SJCRH30 (cell line): ENCODE results near the gene GAREM2. TPM values are rescaled to one million over a fixed set of nuclear protein-coding genes. Genes with fewer than 3 reads are reported as not detected.

Source experiments
- DNase-seq, 2 experiments: peaks; one replicate each; pipeline ENCODE4 v3.0.0-alpha.2; 2015 to 2020
- H3K27ac ChIP-seq: fragments of 250-450 bp; sonication (Bioruptor Pico); 2 replicates; pipeline ENCODE4 v1.5.1; 2020; ENCODE audit warnings: mild to moderate bottlenecking, moderate library complexity
- H3K27me3 ChIP-seq: fragments of 250-450 bp; sonication (Bioruptor Pico); 2 replicates; pipeline ENCODE4 v1.5.1; 2020; ENCODE audit warnings: mild to moderate bottlenecking, moderate library complexity
- H3K36me3 ChIP-seq: fragments of 250-450 bp; sonication (Bioruptor Pico); 2 replicates; pipeline ENCODE4 v1.5.1; 2020; ENCODE audit warnings: mild to moderate bottlenecking, moderate library complexity
- H3K4me1 ChIP-seq: fragments of 250-450 bp; sonication (Bioruptor Pico); 2 replicates; pipeline ENCODE4 v1.5.1; 2020; ENCODE audit warnings: mild to moderate bottlenecking, moderate library complexity
- H3K4me3 ChIP-seq: fragments of 250-450 bp; sonication (Bioruptor Pico); 2 replicates; pipeline ENCODE4 v1.5.1; 2020; ENCODE audit warnings: mild to moderate bottlenecking, moderate library complexity
- H3K9me3 ChIP-seq: fragments of 250-450 bp; sonication (Bioruptor Pico); replicated peaks from 2 replicates; pipeline ENCODE4 v1.5.1; 2020; ENCODE audit warnings: mild to moderate bottlenecking, moderate library complexity
- total RNA-seq: library from RNA; depleted of rRNA; stranded (reverse); fragments of >200 nt; shearing (Covaris generic); gene quantifications from 2 replicates; pipeline ENCODE4 v1.2.3, GENCODE V29; 2014

Gene GAREM2
- total RNA-seq, 1 experiment from 2014 or later, result 4.9 TPM

GRCh38 chr2:26189751-26190150 is 16.9 kb downstream of the GAREM2 start:
- no peak overlapping the region for H3K27ac ChIP-seq
- peaks cover 21% of the 10 kb centered on the region for H3K36me3 ChIP-seq
- no peak overlapping the region for H3K4me3 ChIP-seq
- no peaks in the 10 kb centered on the region for H3K27me3 ChIP-seq
- H3K9me3 ChIP-seq, result no peaks in the 10 kb centered on the region
- peaks cover 4% of the 10 kb centered on the region for H3K4me1 ChIP-seq
- DNase-seq, result no peak

- no peak overlapping the region for H3K4me3 ChIP-seq
- H3K4me1 ChIP-seq, result peaks cover 10% of the 10 kb centered on the region
- no peaks in the 10 kb centered on the region for H3K27me3 ChIP-seq
- no peaks in the 10 kb centered on the region for H3K9me3 ChIP-seq
- H3K36me3 ChIP-seq, result peaks cover 21% of the 10 kb centered on the region
- no peak for DNase-seq
- H3K27ac ChIP-seq, result no peak overlapping the region
Observed at GRCh38 chr2:26190369-26190768, 17.5 kb downstream of the GAREM2 start.

DNA sequence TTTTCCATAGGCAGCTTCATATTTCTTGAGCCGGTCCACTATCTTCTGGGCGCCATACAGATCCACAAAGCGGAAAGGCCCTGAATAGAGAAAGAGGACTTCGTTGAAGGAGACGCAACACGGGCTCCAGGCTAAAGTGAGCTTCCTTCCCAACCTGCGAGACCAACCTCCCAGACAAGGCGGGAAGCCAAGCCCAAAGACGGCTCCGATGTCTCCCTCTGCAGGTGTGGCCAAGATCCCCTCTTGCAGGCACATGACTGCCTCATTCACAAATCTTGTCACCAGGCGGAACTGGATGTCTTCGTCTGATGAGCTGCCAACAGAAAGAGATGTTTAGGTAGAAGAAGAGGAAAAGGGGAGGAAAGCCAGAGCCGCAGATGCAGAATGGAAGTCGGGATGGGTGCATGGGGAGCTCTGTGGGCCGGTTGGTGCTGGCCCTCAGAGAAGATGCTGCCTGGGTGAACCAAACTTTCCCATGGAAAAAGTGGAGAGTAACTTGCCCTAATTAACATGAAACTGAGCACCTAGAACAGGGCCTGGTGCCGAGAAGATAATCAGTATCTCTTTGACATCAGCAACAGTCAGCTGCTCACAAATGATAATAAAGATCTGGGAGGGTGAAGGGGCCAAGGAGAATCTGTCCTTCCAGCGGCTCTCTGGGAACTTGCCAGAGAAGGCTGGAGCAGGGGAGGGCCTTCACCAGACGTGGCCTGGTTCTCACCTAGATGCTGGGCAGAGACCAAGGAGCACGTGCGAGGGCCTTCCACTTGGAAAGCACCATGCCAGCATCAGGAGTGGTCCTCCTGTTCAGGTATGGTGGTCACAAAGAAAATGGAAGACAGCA is 18.6 kb downstream of the GAREM2 start:
- Histone ChIP-seq H3K4me3 (no peak overlapping the region), H3K9me3 (no peaks in the 10 kb centered on the region), H3K36me3 (peaks cover 24% of the 10 kb centered on the region), H3K27me3 (no peaks in the 10 kb centered on the region), H3K4me1 (peaks cover 21% of the 10 kb centered on the region), H3K27ac (no peak overlapping the region)
- DNase-seq, result no peak

DNA sequence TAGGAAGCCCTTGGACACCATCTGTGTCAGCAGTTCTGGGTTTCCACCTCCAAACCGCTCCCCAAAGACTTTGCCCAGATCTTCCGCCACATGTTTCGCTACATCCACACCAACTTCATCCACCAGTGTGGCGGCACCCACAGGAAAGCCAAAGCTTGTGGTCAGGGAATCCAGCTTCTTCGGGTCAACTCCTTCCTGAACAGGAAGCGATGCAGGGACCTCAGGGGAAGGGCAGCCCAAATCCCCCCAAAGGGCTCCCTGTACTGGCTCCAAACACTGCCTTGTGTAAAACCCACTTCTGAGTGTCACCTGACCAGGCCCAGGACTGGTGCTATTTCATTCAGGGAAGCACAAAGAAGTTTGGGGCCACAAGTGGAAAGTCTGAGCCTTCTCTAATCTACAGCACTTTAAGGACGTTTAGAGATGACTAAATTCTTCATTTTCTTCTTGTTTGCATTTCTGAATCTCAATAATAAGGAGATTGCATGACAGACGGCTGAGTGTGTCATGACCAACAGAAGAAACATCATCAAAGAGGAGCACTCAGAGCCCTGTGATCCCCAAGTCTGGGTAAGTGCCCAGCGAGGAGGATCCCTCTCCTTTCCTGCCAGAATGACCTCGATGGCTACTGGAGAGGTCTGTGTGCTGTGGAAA is 20.8 kb downstream of the GAREM2 start:
- H3K9me3 ChIP-seq, result no peaks in the 10 kb centered on the region
- no peaks in the 10 kb centered on the region for H3K27me3 ChIP-seq
- H3K4me3 ChIP-seq, result no peak overlapping the region
- DNase-seq, result no peak
- no peak overlapping the region for H3K27ac ChIP-seq
- peaks cover 21% of the 10 kb centered on the region for H3K4me1 ChIP-seq
- H3K36me3 ChIP-seq, result peaks cover 37% of the 10 kb centered on the region

- peak; percentile 70 to 86 for DNase-seq
- Histone ChIP-seq H3K4me3 (no peak overlapping the region), H3K27ac (no peak overlapping the region), H3K4me1 (peaks cover 21% of the 10 kb centered on the region), H3K36me3 (peaks cover 41% of the 10 kb centered on the region), H3K9me3 (no peaks in the 10 kb centered on the region), H3K27me3 (no peaks in the 10 kb centered on the region)
Observed at GRCh38 chr2:26195040-26195984, 22.4 kb downstream of the GAREM2 start.

DNA sequence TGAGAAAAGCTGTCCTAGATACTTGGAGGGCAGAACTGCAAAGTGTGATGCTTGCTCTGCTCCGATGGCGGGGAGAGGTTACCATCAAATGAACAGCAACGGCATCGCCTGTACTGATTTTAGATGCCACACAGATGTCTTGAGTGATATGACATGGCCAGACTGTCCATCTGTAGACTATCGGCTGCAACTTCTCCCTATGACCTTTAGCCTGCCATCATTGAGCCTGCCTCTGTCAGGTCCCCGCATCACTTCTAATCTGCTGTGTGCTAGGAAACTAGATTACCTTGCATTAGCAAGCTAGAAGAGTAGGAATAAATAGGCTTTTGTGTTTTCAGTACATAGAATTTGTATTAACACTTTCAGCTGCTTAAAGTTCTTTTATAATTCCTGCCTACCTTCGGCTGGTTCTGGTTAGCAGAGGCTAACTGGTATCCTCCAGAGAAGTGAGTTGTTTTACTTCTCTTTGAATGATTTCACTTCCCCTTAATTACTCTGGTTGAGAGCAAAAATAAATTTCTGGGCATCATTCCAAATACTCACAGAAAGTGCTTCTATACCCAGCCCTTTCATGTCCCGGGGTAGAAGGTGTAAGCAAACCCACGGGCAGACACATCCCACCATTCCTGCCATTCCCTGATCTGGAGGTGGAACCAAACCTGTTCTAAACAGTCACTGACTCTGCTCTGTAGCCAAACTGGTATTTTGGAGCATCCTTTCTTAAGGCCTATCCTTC is 24.0 kb downstream of the GAREM2 start:
- DNase-seq, result no peak
- H3K27me3 ChIP-seq, result no peaks in the 10 kb centered on the region
- no peaks in the 10 kb centered on the region for H3K9me3 ChIP-seq
- H3K27ac ChIP-seq, result no peak overlapping the region
- H3K4me1 ChIP-seq, result peaks cover 21% of the 10 kb centered on the region
- no peak overlapping the region for H3K4me3 ChIP-seq
- H3K36me3 ChIP-seq, result peaks cover 40% of the 10 kb centered on the region

- no peak for DNase-seq
- no peak overlapping the region for H3K4me3 ChIP-seq
- peaks cover 21% of the 10 kb centered on the region for H3K4me1 ChIP-seq
- no peak overlapping the region for H3K27ac ChIP-seq
- no peaks in the 10 kb centered on the region for H3K9me3 ChIP-seq
- no peaks in the 10 kb centered on the region for H3K27me3 ChIP-seq
- peaks cover 47% of the 10 kb centered on the region for H3K36me3 ChIP-seq
Observed at GRCh38 chr2:26197516-26197915, 24.6 kb downstream of the GAREM2 start.

DNA sequence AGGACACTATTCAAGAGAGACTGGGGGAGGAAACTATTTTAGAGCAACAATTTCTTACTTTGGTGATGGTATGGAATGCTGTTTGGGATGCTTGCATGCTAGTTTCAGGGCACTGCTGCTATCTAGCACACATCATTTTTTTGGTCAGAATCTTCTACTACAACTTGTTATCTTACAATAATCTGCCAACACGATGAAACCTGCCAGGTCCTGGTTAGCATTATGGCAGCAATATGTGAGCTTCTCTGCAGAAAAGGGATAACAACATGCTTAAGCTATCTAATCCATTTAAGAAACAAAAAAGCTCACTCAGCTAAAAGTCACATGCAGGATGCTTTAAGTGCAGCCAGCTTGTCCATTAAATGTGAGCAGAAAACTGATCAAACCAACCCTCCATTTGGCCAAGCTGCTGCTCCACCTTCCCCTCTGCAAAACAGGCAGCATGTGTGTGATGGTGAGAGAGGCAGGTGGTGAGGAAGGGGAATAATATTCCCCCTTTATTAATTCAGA is 30.1 kb downstream of the GAREM2 start:
- no peaks in the 10 kb centered on the region for H3K27me3 ChIP-seq
- peaks cover 36% of the 10 kb centered on the region for H3K36me3 ChIP-seq
- H3K9me3 ChIP-seq, result no peaks in the 10 kb centered on the region
- no peak for DNase-seq
- no peak overlapping the region for H3K27ac ChIP-seq
- H3K4me3 ChIP-seq, result no peak overlapping the region
- H3K4me1 ChIP-seq, result no peaks in the 10 kb centered on the region

DNA sequence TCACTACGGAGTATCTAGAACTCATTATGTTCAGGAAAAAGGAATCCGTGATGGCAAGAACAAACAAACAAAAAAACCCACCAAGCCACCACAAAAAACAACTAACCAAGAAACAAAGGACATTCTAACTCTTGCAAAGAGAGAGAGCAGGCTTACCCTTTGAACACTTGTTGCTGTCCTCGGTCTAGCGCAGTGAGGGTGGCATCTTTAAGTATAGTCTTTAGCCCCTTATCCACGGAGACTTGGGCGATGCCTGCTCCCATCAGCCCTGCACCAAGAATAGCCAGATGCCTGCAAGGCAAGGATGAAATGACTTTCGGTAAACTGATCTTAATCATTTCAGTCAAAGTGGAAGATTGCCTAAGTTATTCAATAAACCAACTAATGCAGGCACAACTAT is 31.0 kb downstream of the GAREM2 start:
- DNase-seq, result no peak
- no peaks in the 10 kb centered on the region for H3K9me3 ChIP-seq
- no peak overlapping the region for H3K4me3 ChIP-seq
- no peaks in the 10 kb centered on the region for H3K4me1 ChIP-seq
- H3K27me3 ChIP-seq, result no peaks in the 10 kb centered on the region
- H3K36me3 ChIP-seq, result peaks cover 39% of the 10 kb centered on the region
- H3K27ac ChIP-seq, result no peak overlapping the region

- no peaks in the 10 kb centered on the region for H3K9me3 ChIP-seq
- H3K27me3 ChIP-seq, result no peaks in the 10 kb centered on the region
- no peak overlapping the region for H3K27ac ChIP-seq
- H3K4me1 ChIP-seq, result no peaks in the 10 kb centered on the region
- DNase-seq, result no peak
- H3K4me3 ChIP-seq, result no peak overlapping the region
- H3K36me3 ChIP-seq, result peaks cover 60% of the 10 kb centered on the region
Observed at GRCh38 chr2:26212011-26212410, 39.1 kb downstream of the GAREM2 start.

DNA sequence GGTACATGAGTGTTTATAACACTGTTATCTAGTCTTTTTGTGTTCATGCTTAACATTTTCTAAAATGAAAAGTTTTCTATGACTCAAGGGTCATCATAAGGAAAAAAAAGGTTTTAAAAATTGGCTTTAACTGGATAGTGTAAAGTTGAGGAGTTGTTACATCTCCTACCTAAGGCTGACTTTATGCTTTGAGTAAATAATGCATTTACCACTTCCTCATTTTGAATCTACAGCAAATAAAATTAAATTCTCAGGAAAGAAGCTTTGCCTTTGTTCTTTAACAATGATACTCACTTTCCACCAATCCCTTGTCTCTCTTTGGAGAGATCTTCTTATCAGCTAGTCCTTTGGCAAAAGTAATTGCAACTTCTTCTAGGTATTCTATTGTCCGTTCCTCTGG is 41.9 kb downstream of the GAREM2 start:
- Histone ChIP-seq H3K27ac (no peak overlapping the region), H3K36me3 (peaks cover 62% of the 10 kb centered on the region), H3K27me3 (no peaks in the 10 kb centered on the region), H3K4me3 (no peak overlapping the region), H3K4me1 (no peaks in the 10 kb centered on the region), H3K9me3 (no peaks in the 10 kb centered on the region; the same call in 1 of the 2 replicates)
- no peak for DNase-seq

DNA sequence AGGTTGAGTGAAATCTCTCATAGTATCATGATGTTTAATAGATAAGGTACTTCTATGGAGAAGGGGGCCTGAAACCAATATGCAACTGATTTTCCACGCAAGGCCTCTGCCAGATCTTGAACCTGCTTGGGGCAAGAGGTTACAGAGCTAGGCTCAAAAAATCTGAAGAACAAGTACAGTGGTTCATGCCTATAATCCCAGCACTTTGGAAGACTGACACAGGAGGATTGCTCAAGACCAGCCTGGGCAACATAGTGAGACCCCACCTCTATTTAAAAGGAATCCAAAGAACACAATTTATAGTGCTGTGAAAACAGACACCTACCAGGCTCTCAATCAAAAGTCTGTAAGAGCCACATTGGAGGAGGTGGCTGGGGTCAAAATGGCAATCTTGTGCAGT is 42.9 kb downstream of the GAREM2 start:
- Histone ChIP-seq H3K4me1 (no peaks in the 10 kb centered on the region), H3K27ac (no peak overlapping the region), H3K9me3 (no peaks in the 10 kb centered on the region; the same call in 1 of the 2 replicates), H3K36me3 (peaks cover 59% of the 10 kb centered on the region), H3K4me3 (no peak overlapping the region), H3K27me3 (no peaks in the 10 kb centered on the region)
- no peak for DNase-seq

- Histone ChIP-seq H3K4me3 (no peak overlapping the region), H3K36me3 (peaks cover 51% of the 10 kb centered on the region), H3K9me3 (no peaks in the 10 kb centered on the region; the same call in 1 of the 2 replicates), H3K27me3 (no peaks in the 10 kb centered on the region), H3K27ac (no peak overlapping the region), H3K4me1 (no peaks in the 10 kb centered on the region)
- no peak for DNase-seq
Observed at GRCh38 chr2:26216587-26216986, 43.7 kb downstream of the GAREM2 start.

DNA sequence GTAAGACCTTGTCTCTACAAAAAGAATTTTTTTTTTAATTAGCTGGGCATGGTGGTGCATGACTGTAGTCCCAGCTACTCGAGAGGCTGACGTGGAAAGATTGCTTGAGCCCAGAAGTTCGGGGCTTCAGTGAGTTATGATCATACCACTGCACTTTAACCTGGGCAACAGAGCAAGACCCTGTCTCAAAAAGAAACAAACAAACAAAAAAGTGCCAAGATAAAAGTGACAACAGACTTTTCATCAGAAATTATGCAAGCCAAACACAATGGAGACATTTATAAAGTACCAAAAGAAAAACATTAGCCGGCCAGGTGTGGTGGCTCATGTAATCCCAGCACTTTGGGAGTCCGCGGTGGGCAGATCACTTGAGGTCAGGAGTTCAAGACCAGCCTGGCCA is 44.8 kb downstream of the GAREM2 start:
- no peak overlapping the region for H3K4me3 ChIP-seq
- no peaks in the 10 kb centered on the region for H3K4me1 ChIP-seq
- no peaks in the 10 kb centered on the region; the same call in 1 of the 2 replicates for H3K9me3 ChIP-seq
- no peak for DNase-seq
- no peaks in the 10 kb centered on the region for H3K27me3 ChIP-seq
- H3K27ac ChIP-seq, result no peak overlapping the region
- peaks cover 45% of the 10 kb centered on the region for H3K36me3 ChIP-seq
